ENCODE results near the gene SLIT3.

GRCh38 chr5:168656633-168657032, 644.3 kb downstream of the SLIT3 start:
- TF ChIP-seq, protein P1, sequence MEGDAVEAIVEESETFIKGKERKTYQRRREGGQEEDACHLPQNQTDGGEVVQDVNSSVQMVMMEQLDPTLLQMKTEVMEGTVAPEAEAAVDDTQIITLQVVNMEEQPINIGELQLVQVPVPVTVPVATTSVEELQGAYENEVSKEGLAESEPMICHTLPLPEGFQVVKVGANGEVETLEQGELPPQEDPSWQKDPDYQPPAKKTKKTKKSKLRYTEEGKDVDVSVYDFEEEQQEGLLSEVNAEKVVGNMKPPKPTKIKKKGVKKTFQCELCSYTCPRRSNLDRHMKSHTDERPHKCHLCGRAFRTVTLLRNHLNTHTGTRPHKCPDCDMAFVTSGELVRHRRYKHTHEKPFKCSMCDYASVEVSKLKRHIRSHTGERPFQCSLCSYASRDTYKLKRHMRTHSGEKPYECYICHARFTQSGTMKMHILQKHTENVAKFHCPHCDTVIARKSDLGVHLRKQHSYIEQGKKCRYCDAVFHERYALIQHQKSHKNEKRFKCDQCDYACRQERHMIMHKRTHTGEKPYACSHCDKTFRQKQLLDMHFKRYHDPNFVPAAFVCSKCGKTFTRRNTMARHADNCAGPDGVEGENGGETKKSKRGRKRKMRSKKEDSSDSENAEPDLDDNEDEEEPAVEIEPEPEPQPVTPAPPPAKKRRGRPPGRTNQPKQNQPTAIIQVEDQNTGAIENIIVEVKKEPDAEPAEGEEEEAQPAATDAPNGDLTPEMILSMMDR (IDR thresholded peaks at IDR 0.05) = no peak
- no peak for TF ChIP-seq POLR2A (IDR thresholded peaks at IDR 0.05)
